Measurements from ENCODE around the gene AXIN1.
"Not testable (repeated sequence)": the region's sequence is repeated elsewhere in the genome, so short reads cannot be mapped to it uniquely, and the experiment has no call there.

Gene AXIN1

DNA sequence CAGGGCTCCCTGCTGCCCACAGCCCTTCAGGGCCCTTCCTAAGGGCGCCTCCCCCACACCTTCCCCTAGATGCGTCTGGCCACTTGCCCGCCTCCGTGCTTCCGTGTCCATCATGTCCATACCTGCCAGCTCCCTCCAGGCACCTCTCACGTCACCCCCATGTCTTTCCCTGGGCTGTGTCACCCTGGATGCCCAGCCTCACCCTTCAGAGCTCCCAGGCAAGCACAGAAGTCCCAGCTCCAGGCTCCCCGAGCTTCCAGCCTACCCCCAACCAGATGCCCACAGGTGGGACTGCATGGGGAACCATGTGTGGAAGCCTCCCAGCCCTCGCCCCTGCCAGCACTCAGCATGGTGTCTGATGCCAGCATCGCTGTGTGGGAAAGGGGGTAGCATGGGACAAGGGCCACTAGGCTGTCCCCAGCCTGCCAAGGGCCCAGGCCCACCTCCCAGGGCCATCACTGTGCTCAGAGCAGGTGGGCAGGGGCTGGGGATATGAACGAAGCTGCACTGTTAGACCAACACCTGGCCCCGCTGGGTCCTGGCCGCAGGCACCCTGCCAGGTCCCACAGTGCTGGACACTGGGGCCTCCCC, 1.9 kb upstream of the AXIN1 start:
- no peak for DNase-seq (ENCODE audit: extremely low read depth in 1 of 2, low read depth in 1 of 2)

DNA sequence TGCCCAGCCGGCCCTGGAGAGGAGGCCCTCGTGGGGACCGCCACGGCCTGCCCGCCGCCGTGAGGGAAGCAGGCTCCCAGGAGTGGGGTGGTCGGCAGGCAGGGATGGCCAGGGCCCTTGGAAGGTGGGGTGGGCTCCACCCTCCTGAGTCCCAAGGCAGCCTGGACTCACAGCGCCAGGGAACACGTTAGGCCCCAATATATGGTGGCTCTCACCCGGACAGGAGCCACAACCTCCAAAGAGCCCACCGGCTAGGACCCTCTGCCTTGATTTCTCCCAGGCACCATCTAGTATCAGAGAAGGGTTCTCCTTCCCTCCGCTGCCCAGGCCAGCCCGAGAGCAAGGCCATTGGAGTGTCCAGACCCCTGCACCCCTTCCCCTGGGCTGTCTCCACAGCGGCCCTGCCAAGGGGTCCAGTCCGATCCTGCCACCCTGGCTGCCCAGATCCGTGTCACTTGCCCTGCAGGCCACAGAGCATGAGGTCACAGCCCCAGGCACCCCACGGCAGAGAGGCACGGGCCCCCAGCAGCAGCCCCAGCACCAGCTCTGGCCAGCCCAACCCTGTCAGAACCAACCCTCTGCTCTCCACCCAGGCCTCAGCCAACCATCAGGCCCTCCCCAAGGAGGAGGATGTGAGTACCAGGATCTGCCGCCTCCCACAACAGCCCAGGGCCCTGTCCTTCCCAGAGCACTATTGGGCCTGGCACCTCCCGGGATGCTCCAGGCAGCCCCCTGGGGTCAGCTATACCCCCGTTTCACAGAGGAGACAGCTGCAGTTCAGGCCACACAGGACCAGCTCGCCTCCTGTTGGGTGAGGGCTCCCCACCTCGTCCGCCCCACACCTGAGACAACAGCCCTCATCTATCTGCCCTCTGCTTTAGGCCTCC, 1.1 kb upstream of the AXIN1 start:
- no peak for DNase-seq (ENCODE audit: extremely low read depth in 1 of 2, low read depth in 1 of 2)

DNA sequence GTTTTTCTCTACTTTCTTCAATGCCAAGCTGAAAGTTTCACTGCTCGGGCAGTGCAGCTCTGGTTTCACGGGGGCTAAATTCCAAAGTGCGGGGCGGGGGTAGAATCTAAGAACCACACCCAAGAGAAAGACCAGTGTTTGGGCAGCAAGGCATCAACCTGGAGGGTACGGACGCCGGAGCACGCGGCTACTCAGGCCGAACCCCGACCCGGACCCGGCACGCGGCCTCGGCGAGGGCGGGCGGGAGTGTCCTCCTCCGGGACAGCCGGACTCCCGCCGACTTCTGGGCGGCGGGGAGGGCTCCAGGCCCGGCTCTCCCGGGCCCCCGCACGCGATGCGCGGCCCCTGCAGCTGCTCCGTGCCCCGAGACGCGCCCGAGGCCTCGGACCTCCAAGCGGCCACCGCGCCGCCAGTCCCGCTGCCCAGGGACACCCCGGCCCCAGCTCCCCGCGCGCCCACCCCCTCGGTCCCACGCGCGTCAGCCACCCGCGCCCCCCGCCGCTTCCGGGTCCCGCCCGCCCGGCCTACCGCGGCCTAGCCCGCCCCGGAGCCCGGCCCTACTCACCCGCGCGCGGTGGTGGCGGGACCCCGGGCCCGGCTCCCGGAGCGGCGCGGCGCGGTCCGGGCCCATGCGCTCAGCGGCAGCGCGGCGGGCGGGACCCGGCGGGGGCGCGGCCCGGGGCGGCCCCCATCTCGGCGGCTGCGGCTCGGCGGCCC, 561 bp downstream of the AXIN1 start:
- no peak for DNase-seq (ENCODE audit: extremely low read depth in 1 of 2, low read depth in 1 of 2)

DNA sequence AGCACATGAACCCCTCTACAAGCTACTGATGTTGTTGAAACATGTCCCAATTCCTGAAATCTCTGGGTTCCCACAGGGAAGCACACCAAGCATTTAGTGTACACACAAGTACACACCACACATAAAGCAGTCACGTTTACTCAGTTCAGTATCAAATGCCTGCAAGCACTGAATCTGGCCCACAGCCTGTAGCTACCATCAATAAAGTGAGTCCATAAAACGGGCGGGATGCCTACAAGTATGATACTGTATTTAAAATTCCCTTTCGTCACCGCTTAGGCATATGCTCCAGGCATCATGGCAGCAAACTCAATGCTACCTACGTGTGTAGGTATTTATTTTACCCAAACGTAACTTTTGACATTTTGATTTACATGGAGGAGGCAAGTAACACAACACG, 2.3 kb downstream of the AXIN1 start:
- DNase-seq (ENCODE audit: extremely low read depth in 1 of 2, low read depth in 1 of 2) = no peak

DNA sequence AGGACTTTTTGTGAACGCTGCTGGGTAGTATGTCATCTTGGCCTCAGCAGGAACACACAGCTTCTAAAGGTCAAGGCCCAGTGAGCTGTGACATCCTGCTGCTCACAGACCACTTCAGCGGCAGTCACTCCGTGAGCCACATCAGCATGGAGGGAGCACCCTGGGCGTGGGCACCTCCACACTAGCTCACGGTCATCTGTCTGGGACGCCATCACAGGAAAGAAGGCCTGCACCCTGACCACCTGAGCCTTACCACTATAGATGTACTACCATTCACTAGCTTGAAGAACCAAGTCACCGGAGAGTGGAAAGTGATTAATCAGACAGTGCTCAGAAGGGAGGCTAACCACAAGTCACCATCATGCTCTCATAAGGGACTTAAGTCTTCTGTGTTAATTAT, 3.3 kb downstream of the AXIN1 start:
- DNase-seq (ENCODE audit: extremely low read depth in 1 of 2, low read depth in 1 of 2) = no peak

DNA sequence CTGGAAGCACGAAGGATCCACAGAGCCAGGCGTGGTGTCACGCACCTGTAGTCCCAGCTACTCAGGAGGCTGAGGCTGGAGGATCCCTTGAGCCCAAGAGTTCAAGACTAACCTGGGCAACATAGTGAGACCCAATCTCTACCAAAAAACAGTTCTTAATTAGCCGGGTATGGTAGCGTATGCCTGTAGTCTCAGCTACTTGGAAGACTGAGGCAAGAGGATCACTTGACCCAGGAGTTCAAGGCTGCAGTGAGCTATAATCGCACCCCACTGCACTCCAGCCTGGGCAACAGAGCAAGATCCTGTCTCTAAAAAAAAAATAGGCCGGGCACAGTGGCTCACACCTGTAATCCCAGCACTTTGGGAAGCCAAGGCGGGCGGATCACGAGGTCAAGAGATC, 4.0 kb downstream of the AXIN1 start:
- DNase-seq (ENCODE audit: extremely low read depth in 1 of 2, low read depth in 1 of 2) = not testable (repeated sequence)

DNA sequence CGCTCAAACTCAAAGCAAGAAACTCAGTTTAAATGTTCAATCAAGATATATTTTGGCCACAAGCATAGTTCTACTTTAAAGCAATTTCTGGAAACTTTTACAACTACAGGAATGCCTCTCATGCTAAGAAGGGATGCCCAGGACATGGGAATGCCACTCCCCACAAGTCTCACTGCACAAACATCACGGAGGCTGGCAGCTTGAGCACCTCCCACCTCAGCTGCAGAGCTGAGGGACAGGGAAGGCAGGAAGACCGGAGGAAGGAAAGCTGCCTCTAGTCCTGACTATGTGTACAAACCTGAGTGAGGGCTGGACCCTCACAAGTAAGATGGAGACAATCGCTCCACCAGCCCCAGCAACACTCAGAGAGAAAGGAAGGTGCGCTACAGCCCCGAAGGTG, 5.3 kb downstream of the AXIN1 start:
- DNase-seq (ENCODE audit: extremely low read depth in 1 of 2, low read depth in 1 of 2) = no peak

DNA sequence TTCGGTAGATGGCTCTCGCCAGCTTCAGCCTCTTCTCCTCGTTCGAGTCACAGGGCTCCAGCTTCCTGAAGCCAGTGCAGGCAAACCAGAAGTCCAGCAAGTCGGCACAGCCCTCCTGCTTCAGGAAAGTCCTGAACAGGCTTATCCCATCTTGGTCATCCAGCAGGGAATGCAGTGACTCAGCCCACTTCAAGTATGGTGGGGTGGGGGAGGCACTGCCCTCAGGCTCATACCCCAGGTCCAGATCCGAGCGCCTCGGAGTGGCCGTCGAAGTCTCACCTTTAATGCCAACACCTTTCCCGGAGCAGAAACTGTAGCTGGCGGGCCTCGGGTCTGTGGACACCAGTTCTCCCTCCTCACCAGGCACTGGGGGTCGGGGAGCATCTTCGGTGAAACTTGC, 5.9 kb downstream of the AXIN1 start:
- DNase-seq (ENCODE audit: extremely low read depth in 1 of 2, low read depth in 1 of 2) = no peak

DNA sequence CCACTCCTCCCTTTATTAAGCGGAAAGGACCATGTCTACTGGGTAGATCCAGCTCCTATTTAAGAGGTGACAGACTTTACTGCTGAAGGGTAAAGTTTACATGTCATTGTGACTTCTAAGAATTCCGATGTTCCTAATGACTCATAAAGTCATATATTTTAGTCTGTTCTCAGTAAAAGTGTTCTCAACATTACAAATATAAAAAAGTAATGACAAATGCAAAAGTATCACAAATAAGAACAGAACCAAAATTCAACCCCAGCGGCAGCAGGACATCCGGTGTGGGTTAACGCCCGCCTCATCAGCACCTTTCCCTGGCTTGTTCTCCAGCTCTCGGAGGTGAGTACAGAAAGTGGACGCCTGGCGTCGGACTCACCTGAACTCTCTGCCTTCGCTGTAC, 6.8 kb downstream of the AXIN1 start:
- DNase-seq (ENCODE audit: extremely low read depth in 1 of 2, low read depth in 1 of 2) = no peak

DNA sequence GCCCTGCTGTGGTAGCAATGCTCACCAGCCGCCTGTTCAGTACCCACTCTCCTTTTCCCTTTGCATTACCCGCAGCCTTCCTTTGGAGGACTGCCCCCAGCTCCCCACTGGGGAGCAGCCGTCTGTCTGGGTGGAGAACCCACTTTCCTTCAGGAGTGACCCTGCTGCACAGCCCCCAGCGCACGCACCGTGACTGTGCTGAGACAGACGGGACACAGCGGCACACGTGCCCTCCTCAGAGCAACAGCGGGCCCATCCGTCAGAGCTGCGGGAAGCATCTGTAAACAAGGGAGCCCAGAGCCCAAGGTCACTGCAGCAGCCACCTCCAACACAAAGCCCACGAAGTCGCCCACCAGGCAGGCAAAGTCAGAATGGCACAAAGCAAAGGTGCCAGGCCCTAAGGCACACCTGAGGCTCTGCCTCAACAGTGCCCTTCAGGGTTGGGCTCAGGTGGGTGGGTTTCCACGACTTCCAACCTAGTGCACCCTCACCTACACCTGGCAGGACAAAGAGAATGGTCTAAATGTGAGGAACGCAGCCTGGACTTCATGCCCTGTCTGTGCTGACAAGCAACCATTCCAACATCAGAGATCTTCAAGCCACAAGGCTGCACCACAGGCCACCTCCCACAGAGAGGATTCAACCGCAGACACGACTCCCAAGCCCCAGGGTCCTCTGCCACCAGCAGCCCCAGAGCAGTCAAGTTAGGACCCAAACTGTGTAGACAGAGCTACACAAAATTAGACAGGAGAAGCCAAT, 9.9 kb downstream of the AXIN1 start:
- no peak for DNase-seq (ENCODE audit: extremely low read depth in 1 of 2, low read depth in 1 of 2)

DNA sequence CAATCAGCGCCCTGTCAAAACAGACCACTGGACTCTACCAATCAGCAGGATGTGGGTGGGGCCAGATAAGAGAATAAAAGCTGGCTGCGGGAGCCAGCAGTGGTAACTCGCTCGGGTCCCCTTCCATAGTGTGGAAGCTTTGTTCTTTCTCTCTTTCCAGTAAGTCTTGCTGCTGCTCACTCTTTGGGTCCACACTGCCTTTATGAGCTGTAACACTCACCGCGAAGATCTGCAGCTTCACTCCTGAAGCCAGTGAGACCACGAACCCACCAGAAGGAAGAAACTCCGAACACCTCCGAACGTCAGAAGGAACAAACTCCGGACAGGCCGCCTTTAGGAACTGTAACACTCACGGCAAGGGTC, 10.6 kb downstream of the AXIN1 start:
- DNase-seq (ENCODE audit: extremely low read depth in 1 of 2, low read depth in 1 of 2) = not testable (repeated sequence)

DNA sequence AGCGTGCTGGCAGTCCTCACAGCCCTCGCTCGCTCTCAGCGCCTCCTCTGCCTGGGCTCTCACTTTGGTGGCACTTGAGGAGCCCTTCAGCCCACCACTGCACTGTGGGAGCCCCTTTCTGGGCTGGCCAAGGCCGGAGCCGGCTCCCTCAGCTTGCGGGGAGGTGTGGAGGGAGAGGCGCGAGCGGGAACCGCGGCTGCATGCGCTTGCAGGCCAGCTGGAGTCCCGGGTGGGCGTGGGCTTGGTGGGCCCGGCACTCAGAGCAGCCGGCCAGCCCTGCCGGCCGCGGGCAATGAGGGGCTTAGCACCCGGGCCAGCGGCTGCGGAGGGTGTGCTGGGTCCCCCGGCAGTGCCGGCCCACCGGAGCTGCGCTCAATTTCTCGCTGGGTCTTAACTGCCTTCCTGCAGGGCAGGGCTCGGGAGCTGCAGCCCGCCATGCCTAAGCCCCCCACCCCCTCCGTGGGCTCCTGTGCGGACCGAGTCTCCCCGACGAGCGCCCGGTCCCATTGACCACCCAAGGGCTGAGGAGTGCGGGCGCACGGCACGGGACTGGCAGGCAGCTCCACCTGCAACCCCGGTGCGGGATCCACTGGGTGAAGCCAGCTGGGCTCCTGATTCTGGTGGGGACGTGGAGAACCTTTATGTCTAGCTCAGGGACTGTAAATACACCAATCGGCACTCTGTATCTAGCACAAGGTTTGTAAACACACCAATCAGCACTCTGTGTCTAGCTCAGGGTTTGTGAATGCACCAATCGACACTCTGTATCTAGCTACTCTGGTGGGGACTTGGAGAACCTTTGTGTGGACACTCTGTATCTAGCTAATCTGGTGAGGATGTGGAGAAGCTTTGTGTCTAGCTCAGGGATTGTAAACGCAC, 11.2 kb downstream of the AXIN1 start:
- DNase-seq (ENCODE audit: extremely low read depth in 1 of 2, low read depth in 1 of 2) = not testable (repeated sequence)

DNA sequence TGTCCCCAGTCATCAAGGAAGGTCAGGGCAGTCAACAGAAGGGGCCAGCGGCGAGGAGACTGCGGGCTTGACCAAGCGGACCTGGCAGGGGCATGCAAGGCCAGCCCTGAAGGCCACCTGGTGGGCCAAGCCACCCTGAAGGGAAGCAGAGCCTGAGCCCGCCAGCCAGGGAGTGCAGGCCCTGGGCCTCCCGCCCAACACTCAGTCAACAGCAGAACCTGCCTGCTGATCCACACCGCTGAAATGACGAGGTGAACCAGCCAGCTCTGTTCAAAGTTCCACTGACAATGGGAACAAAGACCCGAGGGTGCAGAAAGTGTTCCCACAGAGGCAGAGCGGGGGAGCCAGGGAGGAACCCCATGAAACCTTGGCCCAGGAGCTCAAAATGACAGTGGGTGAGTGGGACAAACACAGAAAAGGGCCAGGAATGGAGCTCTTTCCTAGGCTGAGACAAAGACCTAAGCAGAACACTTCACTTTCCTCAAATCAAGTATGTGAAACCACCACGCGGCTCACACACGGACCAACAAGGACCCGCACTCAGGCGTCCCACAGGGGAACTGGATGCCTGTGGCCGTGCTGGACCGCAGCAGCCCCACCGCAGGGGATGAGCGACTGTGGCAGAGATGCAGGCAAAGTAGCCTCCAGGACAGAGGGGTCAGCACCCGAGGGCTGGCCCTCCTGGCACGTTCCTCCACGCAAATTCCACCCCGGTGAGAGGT, 12.0 kb downstream of the AXIN1 start:
- no peak for DNase-seq (ENCODE audit: extremely low read depth in 1 of 2, low read depth in 1 of 2)

DNA sequence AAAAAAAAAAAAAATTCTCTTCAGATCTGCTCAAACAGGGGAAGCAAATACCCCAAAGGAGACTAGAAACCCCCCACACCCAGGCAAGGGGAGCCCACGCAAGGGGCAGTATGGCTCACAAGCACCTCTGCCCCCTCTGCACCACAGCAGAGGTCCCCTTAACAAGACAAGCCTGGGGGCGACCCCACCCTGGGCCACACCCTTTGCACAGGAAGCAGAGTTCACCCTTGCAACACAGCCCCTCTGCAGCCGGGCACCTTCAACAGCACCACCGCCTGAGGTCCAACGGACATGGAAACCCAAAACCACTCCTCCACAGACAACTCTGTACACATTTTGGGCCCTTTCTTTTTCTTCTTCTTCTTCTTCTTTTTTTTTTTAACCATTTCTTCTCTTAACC, 12.8 kb downstream of the AXIN1 start:
- no peak for DNase-seq (ENCODE audit: extremely low read depth in 1 of 2, low read depth in 1 of 2)

DNA sequence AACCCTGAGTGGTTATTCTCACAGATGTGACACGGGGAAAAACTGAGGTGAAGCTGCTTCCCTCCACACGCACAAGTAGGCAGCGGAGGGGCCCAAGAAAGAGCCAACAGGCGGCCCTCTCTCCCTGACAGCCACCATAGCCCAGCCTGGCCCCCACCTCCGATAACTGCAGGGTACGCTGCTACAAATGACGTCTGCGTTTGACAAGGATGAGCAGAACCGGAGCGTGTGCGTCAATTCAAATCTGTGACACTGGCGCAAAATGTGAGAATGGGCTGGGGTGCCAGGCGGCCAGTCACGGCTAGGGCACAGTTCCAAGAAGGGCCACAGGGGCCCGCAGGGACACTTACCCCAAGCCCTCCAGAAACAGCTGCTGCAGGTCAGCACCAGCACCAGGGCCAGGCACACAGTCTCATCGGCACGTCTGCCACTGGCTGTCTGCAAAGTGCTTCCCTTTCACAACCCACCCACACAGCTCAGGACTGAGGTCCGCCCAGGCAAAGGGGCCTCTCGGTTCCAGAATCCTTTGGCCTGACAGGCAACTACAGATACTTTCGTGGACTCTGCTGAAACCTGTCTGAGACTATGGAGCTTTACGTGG, 14.4 kb downstream of the AXIN1 start:
- DNase-seq (ENCODE audit: extremely low read depth in 1 of 2, low read depth in 1 of 2) = no peak

DNA sequence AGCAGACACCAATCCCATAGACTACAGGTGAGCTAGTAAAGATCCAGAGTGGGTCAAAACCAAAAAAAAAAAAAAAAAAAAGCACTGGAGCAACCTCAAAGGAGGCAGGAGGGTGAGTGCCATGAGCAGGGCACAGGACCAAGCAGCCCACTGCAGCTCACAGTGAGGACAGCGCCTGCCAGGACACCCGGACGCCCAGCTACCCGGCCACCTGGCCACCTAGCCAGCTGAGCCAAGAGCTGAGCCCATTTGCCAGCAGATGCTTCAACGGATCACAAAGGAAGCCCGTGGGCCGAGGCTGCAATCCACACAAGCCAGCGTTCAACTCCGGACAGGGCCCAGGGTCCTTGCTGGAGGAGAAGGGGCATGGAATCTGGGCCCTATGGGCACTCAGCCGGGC, 15.1 kb downstream of the AXIN1 start:
- DNase-seq (ENCODE audit: extremely low read depth in 1 of 2, low read depth in 1 of 2) = no peak

DNA sequence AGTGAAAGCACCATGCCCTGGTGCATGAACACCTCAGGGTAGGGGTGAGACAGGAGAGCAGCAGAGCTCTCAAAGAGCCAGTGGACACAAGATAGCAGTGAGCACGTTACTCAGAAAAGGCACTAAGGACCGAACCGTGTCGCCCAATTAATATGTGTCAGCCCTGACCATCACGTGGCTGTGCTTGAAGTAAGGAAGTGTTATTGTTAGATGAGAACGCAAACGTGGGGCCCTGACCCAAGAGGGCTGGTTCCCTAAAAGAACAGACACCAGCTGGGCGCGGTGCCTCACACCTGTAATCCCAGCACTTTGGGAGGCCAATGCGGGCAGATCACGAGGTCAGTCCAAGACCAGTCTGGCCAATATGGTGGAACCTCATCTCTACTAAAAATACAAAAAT, 16.3 kb downstream of the AXIN1 start:
- DNase-seq (ENCODE audit: extremely low read depth in 1 of 2, low read depth in 1 of 2) = no peak

DNA sequence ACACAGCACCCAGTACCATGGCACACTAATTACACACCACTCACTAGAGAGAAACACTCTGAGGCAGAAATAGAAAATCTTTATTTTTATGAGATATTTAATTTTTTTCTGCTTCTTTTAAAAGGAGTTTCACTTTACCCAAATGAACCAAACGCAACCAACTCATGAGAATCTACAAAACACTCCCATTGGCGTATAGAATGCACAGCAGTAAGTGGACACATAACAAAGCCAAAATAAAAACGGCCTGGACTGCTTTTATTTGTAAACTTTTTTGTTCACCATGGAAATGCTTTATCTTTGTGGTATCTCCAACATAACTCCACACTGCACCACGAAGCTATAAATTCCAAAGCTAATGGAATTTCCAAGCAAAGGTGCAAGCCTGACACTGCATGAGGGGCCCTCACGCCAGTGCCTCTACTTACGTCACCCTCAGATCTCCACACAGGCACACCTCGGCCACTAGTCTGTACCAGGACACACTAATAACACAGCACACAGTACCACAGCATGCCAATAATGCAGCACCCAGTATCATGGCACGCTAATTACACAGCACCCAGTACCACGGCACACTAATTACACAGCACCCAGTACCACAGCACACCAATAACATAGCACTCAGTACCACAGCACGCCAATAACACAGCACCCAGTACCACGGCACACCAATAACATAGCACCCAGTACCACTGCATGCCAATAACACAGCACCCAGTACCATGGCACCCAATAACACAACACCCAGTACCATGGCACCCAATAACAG, 17.5 kb downstream of the AXIN1 start:
- not testable (repeated sequence) for DNase-seq (ENCODE audit: extremely low read depth in 1 of 2, low read depth in 1 of 2)

Data from stimulated activated CD8-positive, alpha-beta memory T cell treated with anti-CD3 and anti-CD28 coated beads, Interleukin-7, amount 100 ng/mL, for 48 hours (primary cell).